Lung (tissue), 12 donors: Measurements from ENCODE around the gene DIPK1C. TPM values are rescaled to one million over a fixed set of nuclear protein-coding genes. Genes with fewer than 3 reads are reported as not detected.

Source experiments
- ATAC-seq: fragments of 200-7000 bp; cut with Tn5 transposase; one replicate; pipeline ENCODE4 v1.9.1; 2020; ENCODE audit warnings: moderate number of reproducible peaks; ENCODE audit not compliant: insufficient read depth, low FRiP score
- DNase-seq, 3 donors: peaks; one replicate each; pipeline ENCODE4 v3.0.0-alpha.2; 2013 to 2017
- H3K27ac ChIP-seq, 2 donors: one replicate each; pipeline ENCODE4 v1.5.1; 2013; ENCODE audit warnings: mild to moderate bottlenecking in 2 of 2, moderate library complexity in 2 of 2, control low read depth in 1 of 2, inconsistent platforms in 1 of 2, low read depth in 1 of 2, low read length in 1 of 2
- H3K27me3 ChIP-seq, 3 donors: one replicate each; pipeline ENCODE4 v1.5.1; 2013; ENCODE audit warnings: low read length in 2 of 3; ENCODE audit not compliant: control insufficient read depth in 3 of 3, insufficient read depth in 3 of 3
- H3K36me3 ChIP-seq, 4 donors: one replicate each; pipeline ENCODE4 v1.5.1; 2013; ENCODE audit warnings: low read length in 4 of 4, mild to moderate bottlenecking in 1 of 4, moderate library complexity in 1 of 4; ENCODE audit not compliant: control insufficient read depth in 4 of 4, insufficient read depth in 4 of 4
- H3K4me1 ChIP-seq, 5 donors: one replicate each; pipeline ENCODE4 v1.5.1; 2013; ENCODE audit warnings: low read length in 5 of 5, mild to moderate bottlenecking in 2 of 5, moderate library complexity in 1 of 5; ENCODE audit not compliant: control insufficient read depth in 5 of 5, insufficient read depth in 5 of 5
- H3K4me3 ChIP-seq: one replicate; pipeline ENCODE4 v1.5.1; 2013; ENCODE audit warnings: mild to moderate bottlenecking, control low read depth, moderate library complexity
- H3K9ac ChIP-seq, 2 donors: one replicate each; pipeline ENCODE4 v1.5.1; 2013; ENCODE audit warnings: low read length in 2 of 2, control low read depth in 1 of 2; ENCODE audit not compliant: insufficient read depth in 1 of 2
- H3K9me3 ChIP-seq, 4 donors: one replicate each; pipeline ENCODE4 v1.5.1; 2013; ENCODE audit warnings: low read length in 3 of 4, mild to moderate bottlenecking in 1 of 4, moderate library complexity in 1 of 4; ENCODE audit not compliant: control insufficient read depth in 4 of 4, insufficient read depth in 3 of 4
- CTCF ChIP-seq: IDR thresholded peaks from 2 replicates; pipeline ENCODE4 v1.5.1; 2012; ENCODE audit warnings: mild to moderate bottlenecking; ENCODE audit errors: control extremely low read depth, extremely low read depth
- WGBS, 2 donors: extraction: QIAGEN DNeasy Blood & Tissue Kit; methylation state at CpG; one replicate each; pipeline ENCODE4 v1.1.7; 2013; 5-methylcytosine and 5-hydroxymethylcytosine counted together
- polyA plus RNA-seq, 2 donors: library from polyadenylated mRNA; stranded (reverse); fragments of 200-250 nt; gene quantifications; one replicate each; pipeline ENCODE4 v1.2.1, GENCODE V29; 2013
- total RNA-seq, 2 donors: library from RNA; depleted of rRNA in 1 of 2; stranded (reverse); fragments of >200 nt in 1 of 2; gene quantifications; one replicate each; pipeline ENCODE4 v1.2.1, GENCODE V29; 2014 to 2021
- donor health status: control.
- donor health status: control.
- donor health status: Bipolar disorder and iron deficiency.
- donor health status: healthy.
- donor health status: DM: yes; HTN: yes; CAD: no.

Gene DIPK1C
- total and polyA plus RNA-seq, 4 donors: 0.02 TPM; not detected in 3

- ATAC-seq: no peak
- TF ChIP-seq CTCF: no peak
- no peak for DNase-seq
- no peak overlapping the region for H3K4me3 ChIP-seq
- H3K27me3 ChIP-seq: no peaks in the 10 kb centered on the region
- no peak overlapping the region for H3K9ac ChIP-seq
- WGBS, 2 donors: 88 to 89% methylated on average over 14 of the region's 14 CpGs
- H3K36me3 ChIP-seq: no peaks in the 10 kb centered on the region
- H3K27ac ChIP-seq: no peak overlapping the region
- H3K4me1 ChIP-seq: no peaks in the 10 kb centered on the region
- H3K9me3 ChIP-seq: no peaks in the 10 kb centered on the region
These were observed 11.5 kb downstream of the DIPK1C start for GRCh38 chr18:74445585-74445984.

- Histone ChIP-seq H3K27me3 (no peaks in the 10 kb centered on the region), H3K4me1 (no peaks in the 10 kb centered on the region), H3K27ac (no peak overlapping the region), H3K4me3 (no peak overlapping the region), H3K9ac (no peak overlapping the region), H3K9me3 (no peaks in the 10 kb centered on the region), H3K36me3 (no peaks in the 10 kb centered on the region)
- no peak for TF ChIP-seq CTCF
- ATAC-seq (no peak), DNase-seq (no peak)
- 79 to 93% methylated on average over 3 of the region's 3 CpGs for WGBS, 2 donors
These were observed 13.0 kb downstream of the DIPK1C start for GRCh38 chr18:74444104-74444503.

GRCh38 chr18:74440808-74441427 lies 16.2 kb downstream of the DIPK1C start:
- TF ChIP-seq CTCF: no peak
- no peaks in the 10 kb centered on the region for H3K36me3 ChIP-seq

GRCh38 chr18:74438091-74438490 lies 19.0 kb downstream of the DIPK1C start:
- Histone ChIP-seq H3K4me3 (no peak overlapping the region), H3K9ac (no peak overlapping the region), H3K27ac (no peak overlapping the region), H3K27me3 (peaks cover 0 to 4% (median 3%) of the 10 kb centered on the region in 3 donors), H3K9me3 (no peaks in the 10 kb centered on the region), H3K36me3 (no peaks in the 10 kb centered on the region), H3K4me1 (peaks cover 0 to 4% (median 0%) of the 10 kb centered on the region in 5 donors)
- no peak for TF ChIP-seq CTCF
- DNase-seq: no peak
- 85 to 87% methylated on average over 6 of the region's 6 CpGs for WGBS, 2 donors
- no peak for ATAC-seq

More at GRCh38 chr18:74440808-74441427, 16.2 kb downstream of the DIPK1C start:
- ATAC-seq: no peak
- WGBS, 2 donors: 94 to 96% methylated on average over 9 of the region's 9 CpGs
- no peak overlapping the region for H3K4me3 ChIP-seq
- H3K27ac ChIP-seq: no peak overlapping the region
- peaks cover 0 to under 1% (median under 1%) of the 10 kb centered on the region in 3 donors for H3K27me3 ChIP-seq
- H3K9ac ChIP-seq: no peak overlapping the region
- no peaks in the 10 kb centered on the region for H3K9me3 ChIP-seq
- no peak for DNase-seq
- H3K4me1 ChIP-seq: peaks cover 0 to under 1% (median 0%) of the 10 kb centered on the region in 5 donors
